SHP77 treated with DMSO at 0.1 percent for 48 hours (cell line): ENCODE data around the gene MBD3L3.
"Not testable (repeated sequence)": the region's sequence is repeated elsewhere in the genome, so short reads cannot be mapped to it uniquely, and the experiment has no call there.

Source experiments
- DNase-seq: peaks from one replicate; lab custom pipeline; 2025; lab: John Stamatoyannopoulos, UW

MBD3L3 gene

GRCh38 chr19:7063339-7063738 is 4.9 kb upstream of the MBD3L3 start:
- DNase-seq, result no peak

GRCh38 chr19:7059977-7060376 is 1.5 kb upstream of the MBD3L3 start:
- DNase-seq, result not testable (repeated sequence)

GRCh38 chr19:7056371-7056770 is 2.1 kb downstream of the MBD3L3 start:
- DNase-seq, result not testable (repeated sequence)

GRCh38 chr19:7055679-7056078 is 2.8 kb downstream of the MBD3L3 start:
- DNase-seq, result not testable (repeated sequence)

GRCh38 chr19:7054635-7055368 is 3.7 kb downstream of the MBD3L3 start:
- DNase-seq, result not testable (repeated sequence)

- DNase-seq, result not testable (repeated sequence)
Measured at GRCh38 chr19:7052896-7053295, 5.6 kb downstream of the MBD3L3 start.

GRCh38 chr19:7051421-7051820 is 7.1 kb downstream of the MBD3L3 start:
- not testable (repeated sequence) for DNase-seq

- DNase-seq, result not testable (repeated sequence)
Measured at GRCh38 chr19:7049021-7049420, 9.5 kb downstream of the MBD3L3 start, which contains the start of gene MBD3L2. TSS of gene MBD3L2 (plus strand) at chr19:7049321. CDS start at chr19:7049374, 53 bp downstream.

GRCh38 chr19:7041563-7041962 is 16.9 kb downstream of the MBD3L3 start:
- DNase-seq, result not testable (repeated sequence)

- not testable (repeated sequence) for DNase-seq
Measured at GRCh38 chr19:7040079-7040478, 18.4 kb downstream of the MBD3L3 start, which contains the start of gene MBD3L4. TSS of gene MBD3L4 (minus strand) at chr19:7040179. CDS start at chr19:7040144, 35 bp downstream.

- DNase-seq, result not testable (repeated sequence)
Measured at GRCh38 chr19:7030278-7030677, 28.2 kb downstream of the MBD3L3 start, which contains the start of gene MBD3L5. TSS of gene MBD3L5 (plus strand) at chr19:7030578. CDS start at chr19:7030612, 34 bp downstream.

GRCh38 chr19:7028790-7029189 is 29.7 kb downstream of the MBD3L3 start:
- DNase-seq, result not testable (repeated sequence)

GRCh38 chr19:7021331-7021730 is 37.1 kb downstream of the MBD3L3 start, which contains the start of gene MBD3L2B:
TSS of gene MBD3L2B (minus strand) at chr19:7021431. CDS start at chr19:7021397, 34 bp downstream.
- DNase-seq, result not testable (repeated sequence)

GRCh38 chr19:7018828-7019227 is 39.6 kb downstream of the MBD3L3 start:
- no peak for DNase-seq

GRCh38 chr19:7013678-7014077 is 44.8 kb downstream of the MBD3L3 start:
- DNase-seq, result no peak

- no peak for DNase-seq
Measured at GRCh38 chr19:7010722-7011593, 47.5 kb downstream of the MBD3L3 start.

GRCh38 chr19:7007859-7008258 is 50.6 kb downstream of the MBD3L3 start:
- no peak for DNase-seq
